GM21515 (cell line): Measurements from ENCODE around the gene F8.
"Not testable (repeated sequence)": the region's sequence is repeated elsewhere in the genome, so short reads cannot be mapped to it uniquely, and the experiment has no call there.

ENCODE experiments used
- ATAC-seq: cut with Tn5 transposase; IDR thresholded peaks from one replicate; pipeline ENCODE4 v1.9.1; 2021; ENCODE audit not compliant: unreplicated experiment

Gene F8

DNA sequence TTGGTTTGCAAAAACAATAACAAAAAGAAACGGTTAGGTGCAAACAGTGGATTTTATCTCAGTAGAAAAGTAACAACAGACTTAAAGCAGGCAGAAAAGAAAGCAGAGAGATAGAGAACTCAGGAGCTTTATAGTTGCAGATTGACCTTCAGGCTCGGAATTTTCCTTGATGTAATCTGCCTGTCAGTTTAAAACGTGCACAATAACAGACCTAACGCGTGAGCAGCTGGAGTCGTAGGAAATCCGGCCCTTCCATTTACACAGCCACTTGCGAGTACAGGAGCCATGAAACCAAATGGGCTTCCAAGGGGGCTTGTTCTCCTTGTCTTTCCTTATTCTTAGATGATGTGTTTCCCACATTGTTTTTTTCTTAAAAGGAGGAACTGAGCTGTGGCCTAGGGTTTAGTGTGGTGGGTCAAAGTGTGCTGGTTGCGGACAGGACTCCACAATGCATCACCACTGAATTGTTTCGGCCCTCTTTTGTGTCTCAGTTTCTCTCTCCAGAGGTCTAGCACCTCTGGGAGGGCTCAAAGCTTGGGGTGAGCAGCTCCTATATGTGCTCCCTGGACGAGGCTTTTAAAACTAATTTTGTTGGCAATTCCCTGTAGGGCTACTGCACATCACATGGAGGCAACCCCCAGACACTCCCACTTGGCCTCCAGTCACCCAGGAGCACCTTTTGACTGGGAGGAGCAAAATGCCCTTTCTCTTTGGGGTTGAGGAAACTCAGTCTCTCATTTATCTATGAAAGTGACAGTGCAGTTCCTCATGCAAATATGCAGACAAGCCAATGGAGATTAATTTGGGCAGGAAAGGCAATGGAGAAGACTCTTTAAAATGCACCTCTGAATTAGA is 203.4 kb downstream of the F8 start:
- no peak for ATAC-seq

DNA sequence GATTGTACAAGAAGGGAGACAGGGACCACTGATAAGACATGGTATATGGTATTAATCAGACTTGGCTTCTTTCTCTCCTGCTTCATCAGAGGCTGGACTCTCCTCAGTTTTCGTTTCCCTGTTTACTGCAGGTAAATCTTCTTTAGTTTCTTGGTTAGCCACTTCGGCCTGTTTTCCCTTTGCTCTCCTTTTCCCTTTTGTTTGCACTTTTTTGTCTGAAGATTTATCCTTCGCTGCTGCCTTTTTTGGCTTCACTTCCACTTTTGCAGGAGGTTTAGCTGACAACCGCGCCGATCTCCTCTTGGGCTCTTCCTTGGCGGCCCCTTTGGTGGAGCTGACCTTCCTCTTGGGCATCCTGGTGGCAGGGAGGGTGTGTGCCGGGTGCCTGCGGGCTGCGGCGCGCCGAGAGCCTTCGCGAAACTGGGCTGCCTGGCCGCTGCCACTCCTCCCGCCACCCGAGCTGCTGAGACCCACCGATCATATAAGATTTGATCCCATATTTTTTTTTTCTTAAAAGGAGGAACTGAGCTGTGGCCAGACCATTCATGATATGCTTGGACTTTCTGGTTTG is 205.4 kb downstream of the F8 start:
- not testable (repeated sequence) for ATAC-seq

DNA sequence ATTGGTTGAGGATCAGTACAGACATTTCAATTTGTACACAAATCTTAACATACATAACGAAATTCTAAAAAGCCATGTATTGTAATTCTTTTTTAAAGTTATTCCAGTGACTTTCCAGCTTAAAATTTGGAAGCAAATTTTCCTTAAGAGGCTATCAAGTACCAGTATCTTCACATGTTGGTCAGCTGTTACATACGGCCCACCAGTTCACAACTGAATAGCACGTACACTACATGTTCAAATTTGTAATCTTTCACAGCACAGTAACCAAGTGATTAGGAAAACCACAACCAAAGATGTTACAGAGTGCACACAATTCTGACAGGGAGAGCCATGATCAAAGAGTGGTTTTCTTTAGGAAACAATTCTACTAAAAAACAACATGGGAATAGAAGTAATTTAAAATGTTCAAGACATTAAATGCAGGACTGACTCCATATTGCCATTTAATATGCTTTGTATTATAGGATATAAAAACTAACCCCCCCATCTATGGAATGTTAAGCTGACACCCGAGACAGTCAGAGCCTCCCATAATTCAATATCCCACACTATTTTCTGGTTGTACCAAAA is 206.1 kb downstream of the F8 start:
- not testable (repeated sequence) for ATAC-seq

DNA sequence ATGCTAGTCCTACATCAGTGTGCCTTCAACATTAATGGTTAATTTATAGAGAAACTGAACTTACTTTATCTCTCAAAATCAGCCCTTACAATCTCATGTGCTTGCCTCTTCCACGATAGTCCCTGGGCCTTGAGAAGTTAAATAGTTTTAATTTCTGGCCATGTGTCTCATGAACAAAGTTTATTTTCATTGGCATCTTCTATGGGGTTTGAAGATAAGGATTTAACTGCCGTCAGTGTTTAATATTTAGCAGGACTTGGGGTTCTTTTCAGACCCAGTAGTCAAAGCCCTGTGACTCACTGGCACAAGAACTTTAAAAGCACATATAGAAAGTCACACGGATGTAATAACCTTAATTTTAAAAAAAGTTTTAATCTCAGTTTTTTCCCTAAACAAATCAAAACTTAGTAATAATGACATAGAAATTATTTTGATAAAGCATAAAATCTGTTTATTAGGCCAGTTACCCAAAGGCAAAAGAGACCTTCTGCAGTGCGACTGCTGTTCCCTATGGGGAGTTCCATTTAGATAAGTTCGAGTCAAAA is 207.2 kb downstream of the F8 start:
- ATAC-seq = no peak

DNA sequence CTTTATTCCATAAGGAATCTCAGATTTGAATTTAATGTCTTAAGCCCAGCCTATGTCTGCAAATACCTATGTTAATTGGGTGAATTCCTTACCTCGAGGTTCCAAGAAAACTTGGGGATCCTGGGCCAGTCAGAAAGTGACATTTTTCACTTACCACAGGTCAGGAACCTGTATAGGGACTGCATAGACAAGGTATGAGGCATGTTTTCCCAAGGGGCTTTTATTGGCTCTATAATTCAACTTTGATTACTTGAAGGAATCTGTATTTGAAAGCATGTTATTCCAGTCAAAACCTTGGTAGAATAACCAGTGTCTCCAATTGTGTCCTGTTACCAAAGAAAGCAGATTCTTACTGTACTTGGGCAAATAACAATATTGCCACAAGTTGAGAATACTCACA is 208.7 kb downstream of the F8 start:
- no peak for ATAC-seq

DNA sequence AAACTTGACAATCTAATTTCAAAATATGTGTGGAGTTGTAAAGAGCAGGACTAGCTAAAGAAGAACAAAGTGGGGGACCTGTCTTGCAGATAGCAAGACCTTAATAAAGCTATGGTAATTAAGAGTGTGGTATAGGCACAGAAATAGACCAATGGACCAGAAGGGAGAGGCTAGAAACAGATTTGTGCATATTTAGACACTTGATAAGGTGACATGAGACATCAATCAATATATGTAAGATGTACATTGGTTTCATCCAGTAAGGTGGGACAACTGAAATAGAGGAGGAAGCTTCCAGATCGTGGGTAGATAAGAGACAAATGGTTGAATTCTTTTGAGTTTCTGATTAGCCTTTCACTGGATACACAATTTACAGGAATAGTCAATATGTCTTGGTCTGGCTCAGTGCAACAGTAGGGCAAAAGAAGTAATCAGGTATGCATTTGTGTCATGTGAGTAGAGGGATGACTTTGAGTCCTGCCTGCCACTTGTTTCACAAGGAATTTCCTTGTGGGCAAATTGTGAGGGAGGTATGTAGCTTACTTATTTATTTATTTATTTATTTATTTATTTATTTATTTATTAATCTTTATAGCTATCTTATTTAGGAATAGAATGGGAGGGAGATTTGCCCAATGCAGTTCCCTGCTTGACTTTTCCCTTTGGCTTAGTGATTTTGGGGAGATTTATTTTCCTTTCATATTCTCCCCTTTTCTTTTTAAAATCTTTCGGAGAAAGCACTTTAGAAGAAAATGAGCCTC is 210.0 kb downstream of the F8 start:
- no peak for ATAC-seq

DNA sequence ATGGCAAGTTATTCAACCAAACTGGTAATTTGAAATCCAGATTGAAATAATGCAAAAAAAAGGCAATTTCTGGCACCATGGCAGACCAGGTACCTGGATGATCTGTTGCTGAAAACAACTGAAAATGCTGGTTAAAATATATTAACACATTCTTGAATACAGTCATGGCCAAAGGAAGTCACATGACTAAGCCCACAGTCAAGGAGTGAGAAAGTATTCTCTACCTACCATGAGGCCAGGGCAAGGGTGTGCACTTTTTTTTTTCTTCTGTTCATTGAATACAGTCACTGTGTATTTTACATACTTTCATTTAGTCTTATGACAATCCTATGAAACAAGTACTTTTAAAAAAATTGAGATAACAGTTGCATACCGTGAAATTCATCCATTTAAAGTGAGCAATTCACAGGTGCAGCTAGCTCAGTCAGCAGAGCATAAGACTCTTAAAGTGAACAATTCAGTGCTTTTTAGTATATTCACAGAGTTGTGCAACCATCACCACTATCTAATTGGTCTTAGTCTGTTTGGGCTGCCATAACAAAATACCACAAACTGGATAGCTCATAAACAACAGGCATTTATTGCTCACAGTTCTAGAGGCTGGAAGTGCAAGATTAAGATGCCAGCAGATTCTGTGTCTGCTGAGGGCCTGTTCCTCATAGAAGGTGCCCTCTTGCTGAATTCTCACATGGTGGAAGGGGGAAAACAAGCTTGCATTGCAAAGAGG is 212.4 kb downstream of the F8 start:
- no peak for ATAC-seq

DNA sequence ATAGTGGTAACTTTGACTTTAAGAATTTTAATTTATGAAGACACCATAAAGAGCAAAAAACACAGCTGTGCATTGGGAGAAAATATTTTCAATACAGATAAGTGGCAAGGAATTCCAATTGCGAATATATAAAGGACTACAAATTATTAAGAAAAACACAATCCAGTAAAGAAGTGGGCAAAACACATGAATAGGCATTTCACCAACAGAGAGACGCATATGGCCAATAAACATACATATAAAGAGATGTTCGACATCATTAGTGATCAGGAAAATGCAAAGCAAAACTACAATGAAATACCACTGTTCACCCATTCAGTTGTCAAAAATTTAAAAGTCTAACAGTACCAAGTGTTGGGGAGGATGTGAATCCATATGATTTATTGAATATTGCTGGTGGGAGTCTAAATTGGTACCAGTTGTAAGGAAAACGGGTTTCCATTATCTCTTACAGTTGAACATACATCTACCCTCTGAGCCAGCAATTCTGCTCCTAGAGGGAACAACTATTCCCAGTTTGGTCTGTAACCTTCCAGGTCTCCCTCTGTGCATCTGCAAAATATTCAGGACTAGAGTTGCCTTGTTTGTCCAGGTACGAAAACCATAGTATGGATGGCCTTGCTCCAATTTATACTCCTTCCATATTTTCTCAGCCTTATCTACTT is 215.6 kb downstream of the F8 start:
- no peak for ATAC-seq

DNA sequence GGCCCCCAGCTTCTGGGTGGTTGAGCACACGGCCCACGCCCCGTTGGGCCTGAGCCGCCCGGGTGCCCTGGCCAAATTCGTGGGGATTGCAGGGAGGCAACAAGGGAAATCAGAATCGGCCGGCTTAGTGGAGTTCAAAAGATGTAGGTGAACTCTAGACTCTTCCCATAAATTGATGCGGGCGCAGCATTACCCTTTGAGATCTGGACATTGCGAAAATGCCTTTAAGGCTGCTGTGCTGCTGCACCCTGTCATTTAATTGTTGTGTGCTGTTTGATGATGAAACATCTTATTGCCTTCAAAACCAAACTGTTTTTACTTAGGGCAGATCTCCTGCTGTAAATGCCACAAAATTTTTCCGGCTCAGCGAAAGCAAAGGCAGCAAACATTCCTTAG is 216.8 kb downstream of the F8 start:
- ATAC-seq = peak; percentile 10

DNA sequence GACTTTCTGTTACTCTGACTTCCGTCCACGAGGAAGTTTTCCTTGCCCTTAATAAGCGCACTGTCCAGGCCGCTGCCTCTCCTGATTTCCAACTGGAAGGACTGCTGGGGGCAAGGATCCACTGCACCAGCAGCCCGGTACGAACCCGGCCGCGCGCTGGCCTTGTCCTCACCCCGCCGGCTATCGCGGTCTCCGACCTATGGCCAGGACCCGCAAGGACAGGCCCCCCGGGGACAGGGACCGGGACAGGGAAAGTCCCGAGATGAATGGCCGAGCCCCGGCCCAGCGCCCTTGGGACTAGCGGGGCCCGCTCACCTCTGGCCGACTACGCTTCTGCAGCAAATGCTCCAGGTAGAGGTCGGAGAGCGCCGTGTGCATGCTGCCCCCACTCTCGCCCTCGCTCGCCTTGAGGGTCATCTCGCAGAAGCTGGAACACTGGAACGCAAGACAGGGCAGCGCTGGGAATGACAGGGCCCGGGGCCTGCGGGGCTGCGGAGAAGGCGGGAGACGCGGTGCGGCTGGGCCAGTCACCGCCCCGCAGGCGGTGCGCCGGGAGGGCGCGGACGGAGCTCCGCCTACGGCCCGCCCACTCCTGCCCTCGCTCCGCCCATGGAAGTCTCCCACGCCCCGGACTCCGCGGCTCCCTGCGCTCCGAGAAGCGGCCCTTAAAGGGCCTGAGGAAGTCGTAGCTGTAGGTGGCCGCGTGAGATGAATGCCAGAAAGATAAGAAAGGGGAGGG is 217.4 kb downstream of the F8 start, which contains the start of gene MPP1:
Gene MPP1 (minus strand): TSS at position 529 of the 739 bp plus-strand sequence. CDS start 112 bp downstream, at position 417.
- ATAC-seq = peak; percentile 97

DNA sequence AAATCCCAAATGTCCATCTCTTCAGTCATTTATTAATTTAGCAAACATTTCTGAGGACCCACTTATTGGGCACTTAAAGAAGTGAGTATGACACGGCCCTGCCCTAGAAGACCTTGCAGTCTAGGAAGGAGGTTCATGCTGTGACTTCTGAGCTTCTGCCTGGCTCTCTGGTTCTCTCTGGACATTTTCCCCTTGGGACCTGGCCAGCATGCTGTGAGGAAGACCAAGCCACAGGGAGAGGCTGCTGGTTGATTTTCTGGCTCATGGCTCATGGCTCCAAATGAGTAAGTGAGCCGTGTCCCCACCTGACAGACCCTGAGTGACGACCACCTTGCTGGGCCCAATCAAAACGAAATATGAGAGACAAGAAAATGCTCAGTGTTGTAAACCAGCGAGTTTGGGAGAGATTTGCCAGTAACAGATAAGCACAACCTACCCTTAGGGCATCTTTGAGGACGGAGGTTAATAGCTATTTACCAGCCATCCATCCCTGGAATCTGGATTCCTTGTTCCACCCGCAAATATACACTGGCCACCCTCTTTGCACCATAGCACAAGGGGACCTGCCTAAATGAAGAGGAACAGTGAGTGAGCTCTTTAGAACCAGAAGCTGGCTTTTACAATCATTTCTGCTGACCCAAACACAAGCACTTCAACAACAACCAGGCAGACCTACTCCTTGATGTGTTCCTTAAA is 218.1 kb downstream of the F8 start:
- no peak for ATAC-seq

DNA sequence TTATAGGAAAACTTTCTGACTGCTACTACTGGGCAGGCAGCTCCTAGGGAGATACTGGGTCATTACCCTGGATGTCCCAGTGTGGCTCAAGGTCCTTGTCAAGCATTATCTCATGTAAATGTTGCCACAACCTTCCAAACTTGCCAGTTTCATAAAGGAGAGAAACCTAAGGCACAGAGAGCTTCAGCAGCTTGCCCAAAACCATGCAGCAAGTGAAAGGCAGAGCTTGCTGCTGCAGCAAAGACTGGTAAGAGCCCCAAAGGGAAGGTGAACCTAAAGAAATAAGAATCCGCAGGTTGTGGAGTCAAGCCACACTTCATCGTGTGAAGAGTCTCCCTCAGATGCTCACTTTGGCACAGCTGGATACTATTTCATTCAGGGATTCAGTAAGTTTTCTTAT is 219.6 kb downstream of the F8 start:
- no peak for ATAC-seq

DNA sequence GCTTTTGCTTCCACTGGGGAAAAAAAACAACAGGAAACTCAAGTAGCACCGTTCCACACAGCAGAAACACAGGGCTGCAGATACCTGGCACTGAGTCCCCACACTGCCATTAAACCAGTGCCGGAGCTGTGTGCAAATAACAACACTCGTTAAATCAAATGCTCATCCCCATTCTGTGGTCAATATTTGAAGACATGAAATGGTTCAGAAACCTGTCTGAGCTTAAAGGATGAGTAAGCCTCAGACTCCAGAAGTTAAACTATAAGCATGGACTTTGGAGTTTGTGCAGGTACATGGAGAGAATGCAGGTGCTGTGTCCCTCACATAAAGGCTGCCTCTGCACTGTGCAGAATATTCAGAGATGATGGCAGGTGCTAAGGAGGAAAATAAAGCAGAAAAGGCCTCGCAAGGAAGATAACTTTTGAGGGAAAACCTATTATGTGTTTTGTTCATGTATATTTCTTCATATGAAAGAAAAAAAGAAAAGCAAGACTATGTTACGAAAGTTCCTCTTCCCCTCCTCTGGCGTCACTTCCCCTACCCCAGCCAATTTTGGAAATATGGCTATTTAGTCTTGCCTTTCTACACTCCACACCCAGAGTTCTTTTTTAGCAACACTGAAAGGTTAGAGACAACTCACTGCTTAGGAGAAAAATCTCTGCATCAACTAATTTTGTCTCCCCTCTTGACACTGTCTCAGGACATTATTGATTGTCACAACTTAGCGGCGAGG is 221.9 kb downstream of the F8 start:
- no peak for ATAC-seq

DNA sequence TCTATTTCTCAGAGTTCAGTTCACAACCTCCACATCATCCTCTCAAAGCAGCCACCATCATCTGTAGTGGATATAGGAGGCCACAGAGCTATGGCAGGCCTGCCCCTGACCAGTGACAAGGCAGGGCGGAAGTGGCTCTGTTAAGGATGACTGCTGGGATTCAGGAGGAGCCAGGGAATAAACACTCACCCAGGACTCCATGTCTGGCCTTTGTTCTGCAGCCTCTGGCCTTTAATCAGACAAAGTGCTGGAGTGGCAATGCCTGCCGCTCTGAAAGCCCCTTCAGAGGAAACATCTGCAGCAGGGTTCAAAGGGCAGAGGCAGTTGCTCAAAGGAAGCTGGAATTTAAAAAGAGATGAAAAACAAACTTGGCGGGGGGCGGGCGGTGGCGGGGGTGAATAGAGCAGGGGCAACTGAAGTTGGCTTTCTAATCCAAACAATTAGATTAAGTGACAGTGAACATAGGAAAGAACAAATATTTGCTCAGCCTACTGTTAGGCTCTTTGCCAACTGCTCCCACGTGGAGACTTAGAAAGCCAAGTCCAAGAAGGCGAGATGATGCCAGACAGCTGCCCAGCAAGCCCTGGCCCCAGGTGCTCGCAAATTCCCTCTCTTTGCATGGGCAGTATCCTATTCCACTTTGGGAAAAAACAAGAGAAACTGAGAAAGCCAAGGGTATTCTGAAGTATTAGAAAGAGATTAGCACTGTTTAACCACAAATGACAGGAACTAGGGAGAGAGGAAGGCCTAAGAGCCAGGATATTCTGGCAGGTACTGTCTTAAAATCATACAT is 222.8 kb downstream of the F8 start:
- ATAC-seq = no peak

DNA sequence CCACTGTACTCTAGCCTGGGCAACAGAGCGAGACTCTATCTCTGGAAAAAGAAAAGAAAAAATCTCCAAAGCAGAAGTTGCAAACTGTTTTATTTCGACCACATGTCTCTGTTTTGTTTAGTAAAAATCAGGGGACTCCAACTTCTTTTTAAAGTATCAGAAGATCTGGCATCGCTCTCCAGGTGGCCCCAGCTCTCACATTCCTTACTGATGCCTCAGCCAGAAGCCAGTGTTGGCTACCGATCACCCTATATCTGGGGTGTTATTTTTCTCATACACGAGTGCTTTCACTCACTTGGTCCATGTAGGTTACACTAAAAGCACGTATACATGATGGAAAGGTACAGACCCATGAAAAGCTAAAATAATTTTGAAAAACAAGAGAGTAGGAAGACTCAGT is 225.5 kb downstream of the F8 start:
- no peak for ATAC-seq

DNA sequence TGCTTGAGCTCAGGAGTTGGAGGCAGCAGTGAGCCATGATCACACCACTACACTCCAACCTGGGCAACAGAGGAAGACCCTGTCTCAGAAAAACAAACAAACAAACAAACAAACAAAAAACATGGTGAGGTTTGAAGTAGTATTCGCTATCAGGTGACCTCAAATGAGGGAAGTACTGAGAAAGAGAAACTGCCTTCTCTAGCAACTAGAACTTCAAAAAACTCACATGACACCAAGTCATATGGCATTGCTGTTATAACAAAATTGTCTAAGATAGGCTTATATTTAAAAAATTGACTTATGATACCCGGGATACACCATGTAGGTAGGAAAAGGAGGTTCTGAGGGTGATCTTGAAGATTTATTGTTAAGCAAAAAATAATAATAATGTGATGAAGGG is 227.5 kb downstream of the F8 start:
- ATAC-seq = no peak

DNA sequence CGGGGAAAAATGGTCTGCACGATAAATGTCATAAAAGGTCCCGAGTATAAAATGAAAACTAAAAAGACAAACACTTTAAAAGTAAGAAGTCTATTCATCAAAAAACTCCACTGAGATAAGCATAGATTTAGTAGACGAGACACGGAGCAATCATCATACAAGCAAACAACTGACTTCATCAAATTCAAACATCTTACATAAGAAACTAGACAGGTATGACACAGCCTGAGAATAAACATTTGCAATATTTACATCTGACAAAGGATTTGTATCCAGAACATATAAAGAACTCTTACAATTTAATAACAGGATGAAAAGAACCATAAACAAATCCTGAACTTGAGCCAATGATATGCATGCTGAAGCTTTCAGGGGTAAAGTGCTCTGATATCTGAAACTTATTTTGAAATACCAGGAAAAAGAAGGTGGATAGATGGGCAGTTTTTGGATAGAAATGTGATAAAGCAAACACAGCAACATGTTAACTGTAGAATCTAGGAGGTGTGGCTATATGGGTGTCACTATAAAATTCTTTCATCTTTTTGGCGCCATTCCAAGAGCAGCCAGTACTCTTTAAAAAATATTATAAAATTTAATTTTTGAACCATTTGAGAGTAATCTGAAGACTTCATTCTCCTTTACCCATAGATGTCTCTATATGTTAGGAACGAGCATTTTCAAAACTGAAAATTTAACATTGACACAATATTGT is 229.3 kb downstream of the F8 start:
- ATAC-seq = no peak
